Measurements from ENCODE around the gene MAP3K21.

The MAP3K21 gene

DNA sequence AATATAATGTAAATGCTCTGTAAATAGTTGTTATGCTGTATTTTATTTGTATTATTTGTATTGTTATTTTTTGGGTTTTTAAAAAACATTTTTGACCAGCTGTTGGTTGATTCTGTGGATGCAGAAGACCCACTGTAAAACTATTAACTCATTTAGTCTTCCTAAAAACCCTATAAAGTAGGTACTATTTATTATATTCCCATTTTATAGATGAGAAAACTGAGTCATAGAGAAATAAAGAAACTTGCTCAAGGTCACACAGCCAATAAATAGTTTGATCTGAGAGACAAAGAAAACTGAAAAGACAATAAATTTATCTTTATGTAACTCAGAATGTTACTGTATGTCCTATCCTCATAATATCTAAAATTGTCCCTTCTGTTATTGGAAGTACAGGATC lies 1.2 kb upstream of the MAP3K21 start:
- no peak for DNase-seq (ENCODE audit: low spot score)

- peak; percentile 97 for DNase-seq (ENCODE audit: low spot score)
These were observed 493 bp upstream of the MAP3K21 start for GRCh38 chr1:233326811-233327650.

- peak; percentile 51 for DNase-seq (ENCODE audit: low spot score)
These were observed 808 bp downstream of the MAP3K21 start for GRCh38 chr1:233328142-233328921.

GRCh38 chr1:233331676-233332519 lies 4.4 kb downstream of the MAP3K21 start:
- no peak for DNase-seq (ENCODE audit: low spot score)

DNA sequence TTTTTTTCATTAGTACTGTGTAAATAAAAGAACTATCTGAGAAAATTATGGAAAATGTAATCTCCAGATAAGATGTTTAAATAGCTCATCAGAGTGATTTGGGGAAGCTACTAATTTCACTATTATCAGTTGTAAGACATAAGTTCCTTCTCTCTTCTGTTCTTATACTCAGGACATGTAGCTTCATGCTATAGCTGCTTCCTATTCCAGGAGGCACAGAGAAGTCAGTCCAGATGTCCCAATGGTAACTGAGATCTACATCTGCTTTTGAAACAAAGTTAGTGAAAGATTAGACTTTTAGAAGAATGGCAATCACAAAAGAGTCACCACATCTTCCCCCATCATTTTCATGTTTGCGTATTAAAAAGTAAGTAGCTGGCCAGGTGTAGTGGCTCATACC lies 5.6 kb downstream of the MAP3K21 start:
- DNase-seq (ENCODE audit: low spot score): no peak

- no peak for DNase-seq (ENCODE audit: low spot score)
These were observed 6.6 kb downstream of the MAP3K21 start for GRCh38 chr1:233334092-233334491.

DNA sequence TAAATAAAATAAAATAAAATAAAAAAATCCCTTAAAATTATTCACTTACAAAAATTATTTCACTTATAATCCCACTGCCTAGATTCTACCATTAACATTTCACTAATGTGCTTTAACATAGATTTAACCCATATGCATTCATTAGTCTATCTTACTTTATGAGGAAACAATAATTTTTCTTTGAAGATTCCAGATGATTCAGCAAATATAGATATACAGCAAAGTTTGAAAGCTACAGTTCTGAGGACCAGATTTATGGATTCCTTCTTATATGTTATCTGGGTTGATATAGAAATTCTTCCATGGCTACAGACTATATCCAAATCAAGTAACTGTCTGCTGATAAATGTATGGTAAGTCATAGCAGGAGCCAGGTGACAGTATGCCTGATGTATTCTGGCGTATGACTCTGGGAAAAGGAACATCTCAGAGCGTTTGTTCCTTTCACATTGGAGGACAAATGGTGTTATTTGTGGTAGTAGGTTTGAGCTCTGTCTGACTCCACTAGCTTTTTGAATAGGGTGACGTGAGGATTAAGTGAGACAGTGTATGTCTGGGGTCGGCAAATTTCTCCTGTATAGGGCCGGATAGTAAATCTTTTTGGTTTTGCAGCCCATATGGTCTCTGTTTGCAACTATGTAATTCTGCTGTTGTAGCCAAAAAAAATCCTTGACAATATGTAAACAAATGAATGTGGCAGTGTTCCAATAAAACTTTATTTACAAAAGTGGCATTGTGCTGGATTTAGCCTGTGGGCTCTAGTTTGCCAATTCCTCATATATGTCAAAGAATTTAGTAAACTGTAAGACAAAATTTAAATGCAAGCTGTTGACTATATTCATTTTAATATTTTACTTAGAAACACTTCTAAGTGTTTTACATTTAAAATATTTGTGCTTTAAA lies 9.3 kb downstream of the MAP3K21 start:
- DNase-seq (ENCODE audit: low spot score): no peak

DNA sequence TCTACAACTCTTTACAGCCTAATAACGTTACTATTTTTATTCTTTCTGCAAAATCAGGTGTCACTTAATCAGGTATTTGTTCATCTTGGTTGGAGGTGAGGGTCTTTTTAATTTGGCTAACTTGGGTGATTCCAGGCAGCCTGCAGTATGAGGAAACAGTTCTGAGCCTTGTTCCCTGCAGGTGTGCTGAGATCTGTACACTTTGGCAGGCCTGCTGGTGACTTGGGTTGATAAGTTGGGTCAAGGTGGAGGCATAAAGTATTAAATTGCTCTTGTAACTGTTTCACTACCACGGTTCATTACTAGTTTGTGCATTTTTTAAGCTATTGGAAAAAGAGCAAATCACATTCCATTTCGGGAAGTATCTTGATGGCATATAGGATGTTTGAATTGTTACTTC lies 10.0 kb downstream of the MAP3K21 start:
- DNase-seq (ENCODE audit: low spot score): no peak

- no peak for DNase-seq (ENCODE audit: low spot score)
These were observed 10.6 kb downstream of the MAP3K21 start for GRCh38 chr1:233338102-233338501.

- DNase-seq (ENCODE audit: low spot score): no peak
These were observed 12.6 kb downstream of the MAP3K21 start for GRCh38 chr1:233340031-233340555.

DNA sequence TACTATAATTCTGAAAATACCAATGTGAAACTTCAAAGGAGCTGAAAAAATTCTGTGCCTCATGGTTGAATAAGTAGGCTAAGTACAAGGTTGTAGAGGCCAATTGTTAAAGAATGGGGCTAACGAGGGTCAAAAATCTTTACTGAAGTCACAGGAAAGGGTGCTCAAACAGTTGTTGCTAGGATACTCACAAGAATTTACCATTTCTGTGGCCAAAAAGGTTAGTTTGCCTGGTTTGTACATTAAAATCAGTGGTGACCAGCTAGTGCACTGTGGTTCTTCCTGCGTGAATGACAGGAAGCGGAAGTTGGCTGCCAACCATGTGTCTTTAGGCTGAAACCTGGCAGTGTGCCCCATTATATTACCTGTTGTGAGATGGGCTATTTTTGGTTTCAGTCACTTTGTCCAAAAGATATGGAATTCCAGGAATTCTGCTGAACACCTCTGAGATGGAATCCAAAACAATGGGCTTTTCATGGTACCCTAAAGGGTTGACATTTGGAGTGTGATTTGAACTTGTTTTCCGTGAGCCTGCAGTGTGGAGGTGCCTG lies 13.5 kb downstream of the MAP3K21 start:
- peak; percentile 64 for DNase-seq (ENCODE audit: low spot score)

DNA sequence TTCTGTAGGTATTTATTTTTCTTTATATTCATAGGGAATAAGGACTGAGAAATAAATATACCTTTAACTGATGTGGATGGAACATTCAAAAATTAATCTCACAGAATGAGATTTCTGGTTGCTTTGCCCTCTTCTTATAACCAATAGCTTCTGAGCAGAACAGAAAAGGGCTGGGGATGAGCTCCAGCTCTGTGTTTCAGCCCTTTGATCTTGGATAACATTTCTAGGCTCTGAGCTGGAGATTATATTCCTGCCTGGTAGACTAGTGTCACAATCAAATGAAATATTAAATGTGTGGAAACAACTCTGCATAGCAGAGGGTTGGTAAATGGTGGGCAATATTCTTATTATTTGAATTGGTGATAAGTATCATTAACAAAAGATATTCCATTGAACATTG lies 14.6 kb downstream of the MAP3K21 start:
- no peak for DNase-seq (ENCODE audit: low spot score)

DNA sequence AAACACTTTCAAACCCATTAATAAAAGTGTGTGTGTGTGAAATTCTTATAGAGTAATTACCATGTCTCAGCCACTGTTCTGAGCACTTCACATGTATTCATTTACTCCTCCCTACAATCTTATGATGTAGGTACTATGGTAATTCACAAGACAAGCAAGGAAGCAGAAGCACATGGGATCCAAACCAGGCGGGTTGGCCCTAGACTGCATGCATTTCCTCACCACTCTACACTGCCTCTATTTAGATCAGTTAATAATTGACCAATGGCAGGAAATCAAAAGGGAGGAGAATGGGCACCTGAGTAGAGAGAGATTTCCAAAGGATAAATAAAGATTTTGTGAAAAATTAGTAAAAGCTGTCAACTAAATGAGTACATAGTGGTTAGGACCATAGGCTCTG lies 15.7 kb downstream of the MAP3K21 start:
- DNase-seq (ENCODE audit: low spot score): peak; percentile 63

DNA sequence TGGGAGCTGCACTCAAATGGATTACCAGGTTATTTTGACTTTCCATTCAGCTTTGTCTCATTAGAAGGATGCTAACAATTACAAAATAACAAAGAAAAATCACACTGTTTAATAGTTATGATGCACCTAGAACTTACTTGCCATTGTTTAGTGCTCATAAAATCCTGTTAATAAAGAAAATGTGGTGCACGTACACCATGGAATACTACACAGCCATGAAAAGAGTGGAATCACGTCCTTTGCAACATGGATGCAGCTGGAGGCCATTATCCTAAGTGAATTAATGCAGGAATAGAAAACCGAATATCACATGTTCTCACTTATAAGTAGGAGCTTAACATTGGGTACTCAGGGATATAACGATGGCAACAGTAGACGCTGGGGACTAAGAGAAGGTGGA lies 19.8 kb downstream of the MAP3K21 start:
- no peak for DNase-seq (ENCODE audit: low spot score)

GRCh38 chr1:233349137-233349536 lies 21.6 kb downstream of the MAP3K21 start:
- no peak for DNase-seq (ENCODE audit: low spot score)

- DNase-seq (ENCODE audit: low spot score): no peak
These were observed 27.5 kb downstream of the MAP3K21 start for GRCh38 chr1:233354983-233355382.

GRCh38 chr1:233355841-233356704 lies 28.5 kb downstream of the MAP3K21 start:
- DNase-seq (ENCODE audit: low spot score): no peak

- DNase-seq (ENCODE audit: low spot score): no peak
These were observed 29.1 kb downstream of the MAP3K21 start for GRCh38 chr1:233356705-233356987.

GRCh38 chr1:233357595-233358397 lies 30.3 kb downstream of the MAP3K21 start:
- DNase-seq (ENCODE audit: low spot score): peak; percentile 76

Data from kidney tubule cell (primary cell).